RWPE2 (cell line): ENCODE results near the gene RGPD5.
"Not testable (repeated sequence)": the region's sequence is repeated elsewhere in the genome, so short reads cannot be mapped to it uniquely, and the experiment has no call there.

Experiments used
- ATAC-seq: fragments of 200-7000 bp; cut with Tn5 transposase; 3 replicates; pipeline ENCODE4 v1.9.1; 2021; ENCODE audit warnings: low read depth
- DNase-seq: peaks from one replicate; pipeline ENCODE4 v3.0.0-alpha.2; 2020; ENCODE audit warnings: low spot score
- H3K27ac ChIP-seq: fragments of 450-650 bp; 2 replicates; pipeline ENCODE4 v1.5.1; 2017; ENCODE audit warnings: mild to moderate bottlenecking; ENCODE audit not compliant: poor library complexity, severe bottlenecking
- H3K27me3 ChIP-seq: fragments of 250-450 bp; sonication (Bioruptor Pico); 2 replicates; pipeline ENCODE4 v1.5.1; 2021; ENCODE audit warnings: mild to moderate bottlenecking, moderate library complexity; ENCODE audit not compliant: insufficient read depth, poor library complexity, severe bottlenecking
- H3K36me3 ChIP-seq: fragments of 250-450 bp; sonication (Bioruptor Pico); 2 replicates; pipeline ENCODE4 v1.5.1; 2020; ENCODE audit warnings: low read depth, mild to moderate bottlenecking, moderate library complexity
- H3K4me1 ChIP-seq: fragments of 250-450 bp; sonication (Bioruptor Pico); 2 replicates; pipeline ENCODE4 v1.5.1; 2021; ENCODE audit warnings: mild to moderate bottlenecking, moderate library complexity; ENCODE audit not compliant: insufficient read depth, poor library complexity, severe bottlenecking
- H3K4me3 ChIP-seq: fragments of 250-450 bp; sonication (Bioruptor Pico); 2 replicates; pipeline ENCODE4 v1.5.1; 2021; ENCODE audit warnings: mild to moderate bottlenecking, moderate library complexity; ENCODE audit not compliant: severe bottlenecking
- H3K9me3 ChIP-seq: fragments of 250-450 bp; sonication (Bioruptor Pico); 2 replicates; pipeline ENCODE4 v1.5.1; 2021; ENCODE audit warnings: mild to moderate bottlenecking, moderate library complexity; ENCODE audit not compliant: severe bottlenecking

RGPD5 gene

GRCh38 chr2:109894141-109894540, 100.0 kb downstream of the RGPD5 start:
- H3K4me1 ChIP-seq, DNase-seq, H3K27ac ChIP-seq, H3K9me3 ChIP-seq, H3K36me3 ChIP-seq, ATAC-seq, H3K27me3 ChIP-seq, H3K4me3 ChIP-seq: not testable (repeated sequence)

- not testable (repeated sequence) for H3K9me3 ChIP-seq, ATAC-seq, H3K27ac ChIP-seq, H3K4me1 ChIP-seq, DNase-seq, H3K27me3 ChIP-seq, H3K4me3 ChIP-seq, H3K36me3 ChIP-seq
Observed at GRCh38 chr2:109895090-109895869, 101.2 kb downstream of the RGPD5 start.

GRCh38 chr2:109896212-109896611, 102.1 kb downstream of the RGPD5 start:
- not testable (repeated sequence) for H3K4me3 ChIP-seq, H3K9me3 ChIP-seq, H3K27ac ChIP-seq, DNase-seq, H3K36me3 ChIP-seq, H3K4me1 ChIP-seq, H3K27me3 ChIP-seq
- ATAC-seq: peak; percentile 88

GRCh38 chr2:109897769-109898461, 103.8 kb downstream of the RGPD5 start:
- DNase-seq, H3K4me3 ChIP-seq, H3K27ac ChIP-seq, H3K36me3 ChIP-seq, H3K27me3 ChIP-seq, H3K4me1 ChIP-seq, H3K9me3 ChIP-seq: not testable (repeated sequence)
- ATAC-seq: peak; percentile 32; the same call in 2 of the 3 replicates

- H3K36me3 ChIP-seq, H3K9me3 ChIP-seq, H3K27ac ChIP-seq, H3K4me3 ChIP-seq, ATAC-seq, H3K4me1 ChIP-seq, H3K27me3 ChIP-seq, DNase-seq: not testable (repeated sequence)
Observed at GRCh38 chr2:109898462-109899336, 104.6 kb downstream of the RGPD5 start, which contains the start of gene LIMS3. TSS of gene LIMS3 (plus strand) at chr2:109898688. CDS start at chr2:109898729, 41 bp downstream.

GRCh38 chr2:109905796-109906195, 111.7 kb downstream of the RGPD5 start:
- not testable (repeated sequence) for DNase-seq, H3K4me3 ChIP-seq, H3K4me1 ChIP-seq, H3K27me3 ChIP-seq, H3K27ac ChIP-seq, H3K9me3 ChIP-seq, H3K36me3 ChIP-seq
- peak; percentile 97 for ATAC-seq
